K562 (cell line): ENCODE results near the gene COL6A1. TPM values are rescaled to one million over a fixed set of nuclear protein-coding genes. Genes with fewer than 3 reads are reported as not detected.

Experiments used
- ARID1B ChIP-seq: fragments of 450-650 bp; IDR thresholded peaks from 2 replicates; pipeline ENCODE4 v1.6.1; 2016; ENCODE audit warnings: antibody characterized with exemption, mild to moderate bottlenecking, inconsistent platforms
- EHMT2 ChIP-seq: fragments of 450-650 bp; IDR thresholded peaks from 2 replicates; pipeline ENCODE4 v1.6.1; 2018; ENCODE audit warnings: antibody characterized with exemption
- EP300 ChIP-seq: IDR thresholded peaks from 2 replicates; pipeline ENCODE4 v1.6.1; 2012; ENCODE audit warnings: low read length, improper control_type of control experiment
- FIP1L1 ChIP-seq: fragments of 200-400 bp; formaldehyde crosslinking; IDR thresholded peaks from 2 replicates; pipeline ENCODE4 v1.6.1; 2018; ENCODE audit warnings: mild to moderate bottlenecking, low read depth, low read length; ENCODE audit not compliant: poor library complexity, severe bottlenecking
- FOSL1 ChIP-seq: fragments of 200-800 bp; sonication (Bioruptor generic); conservative IDR thresholded peaks from 2 replicates; pipeline ENCODE4 v1.6.1; 2016; ENCODE audit warnings: missing genetic modification characterization, missing compliant biosample characterization
- MAFF ChIP-seq: IDR thresholded peaks from 2 replicates; pipeline ENCODE4 v1.6.1; 2012; ENCODE audit warnings: low read length, improper control_type of control experiment
- NRF1 ChIP-seq, 2 experiments: fragments of 450-650 bp; IDR thresholded peaks in 1 of 2; conservative IDR thresholded peaks in 1 of 2; 2 replicates each; pipeline ENCODE4 v1.6.1; 2014; ENCODE audit warnings: mild to moderate bottlenecking in 2 of 2
- PCBP1 ChIP-seq: fragments of 200-400 bp; formaldehyde crosslinking; IDR thresholded peaks from 2 replicates; pipeline ENCODE4 v1.6.1; 2018; ENCODE audit warnings: mild to moderate bottlenecking, low read depth, low read length; ENCODE audit not compliant: poor library complexity, severe bottlenecking
- U2AF1 ChIP-seq: fragments of 200-400 bp; formaldehyde crosslinking; optimal IDR thresholded peaks from 2 replicates; pipeline ENCODE3; 2017; ENCODE audit warnings: mild to moderate bottlenecking, low read depth, low read length, moderate library complexity
- ZFX ChIP-seq: sonication (generic); formaldehyde crosslinking; IDR thresholded peaks from 2 replicates; pipeline ENCODE4 v1.8.0; 2022; ENCODE audit warnings: mild to moderate bottlenecking, missing genetic modification reagents, moderate library complexity
- ZNF668 ChIP-seq: fragments of 250-450 bp; sonication (Bioruptor Pico); IDR thresholded peaks from 2 replicates; pipeline ENCODE4 v1.8.0; 2022; ENCODE audit warnings: mild to moderate bottlenecking, inconsistent platforms
- polyA plus RNA-seq, 8 experiments: library from polyadenylated mRNA; depleted of rRNA in 4 of 8; stranded (reverse) in 5 of 8; unstranded in 3 of 8; fragments of >200 nt; fragmentation: Nextera tagmentation in 2 of 8; fragmentation: Illumina TruSeq in 1 of 8; extraction: Ambion mirVana in 2 of 8; extraction: Trizol in 1 of 8; gene quantifications; 2 replicates each; pipeline versions ENCODE4 v1.2.1 to v1.2.3, GENCODE V29; 2011 to 2014; ENCODE audit warnings: inconsistent platforms in 1 of 8, missing spikeins in 1 of 8
- total RNA-seq, 7 experiments: library from RNA; depleted of rRNA in 6 of 7; stranded (reverse); fragments of >200 nt in 6 of 7; fragmentation: Illumina TruSeq in 2 of 7; extraction: Trizol in 2 of 7; gene quantifications; 2 replicates each; pipeline versions ENCODE4 v1.2.1 to v1.2.3, GENCODE V29; 2011 to 2021; ENCODE audit warnings: low replicate concordance in 1 of 7
- TF ChIP-seq, protein P1 (sequence below), 2 experiments: IDR thresholded peaks; 2 replicates each; pipeline ENCODE4 v1.6.1; 2011; ENCODE audit warnings: borderline replicate concordance in 1 of 2, control low read depth in 1 of 2, low read depth in 1 of 2, low read length in 1 of 2, mild to moderate bottlenecking in 1 of 2, mixed read lengths in 1 of 2, moderate library complexity in 1 of 2; ENCODE audit not compliant: insufficient read depth in 1 of 2, insufficient read length in 1 of 2, poor library complexity in 1 of 2, severe bottlenecking in 1 of 2; ENCODE audit errors: extremely low read depth in 1 of 2
- TF ChIP-seq, protein P2 (sequence below), 2 experiments: IDR thresholded peaks; 2 replicates each; pipeline ENCODE4 v1.6.1; 2012; ENCODE audit warnings: improper control_type of control experiment in 2 of 2, low read depth in 2 of 2, low read length in 2 of 2, borderline replicate concordance in 1 of 2

COL6A1 gene
- total and polyA plus RNA-seq, 9 of the 15 experiments (the other 6 are each of a cell fraction or from before 2014, with no cell fraction given) = 0.07 to 1.3 (median 0.14) TPM; not detected in 3

DNA sequence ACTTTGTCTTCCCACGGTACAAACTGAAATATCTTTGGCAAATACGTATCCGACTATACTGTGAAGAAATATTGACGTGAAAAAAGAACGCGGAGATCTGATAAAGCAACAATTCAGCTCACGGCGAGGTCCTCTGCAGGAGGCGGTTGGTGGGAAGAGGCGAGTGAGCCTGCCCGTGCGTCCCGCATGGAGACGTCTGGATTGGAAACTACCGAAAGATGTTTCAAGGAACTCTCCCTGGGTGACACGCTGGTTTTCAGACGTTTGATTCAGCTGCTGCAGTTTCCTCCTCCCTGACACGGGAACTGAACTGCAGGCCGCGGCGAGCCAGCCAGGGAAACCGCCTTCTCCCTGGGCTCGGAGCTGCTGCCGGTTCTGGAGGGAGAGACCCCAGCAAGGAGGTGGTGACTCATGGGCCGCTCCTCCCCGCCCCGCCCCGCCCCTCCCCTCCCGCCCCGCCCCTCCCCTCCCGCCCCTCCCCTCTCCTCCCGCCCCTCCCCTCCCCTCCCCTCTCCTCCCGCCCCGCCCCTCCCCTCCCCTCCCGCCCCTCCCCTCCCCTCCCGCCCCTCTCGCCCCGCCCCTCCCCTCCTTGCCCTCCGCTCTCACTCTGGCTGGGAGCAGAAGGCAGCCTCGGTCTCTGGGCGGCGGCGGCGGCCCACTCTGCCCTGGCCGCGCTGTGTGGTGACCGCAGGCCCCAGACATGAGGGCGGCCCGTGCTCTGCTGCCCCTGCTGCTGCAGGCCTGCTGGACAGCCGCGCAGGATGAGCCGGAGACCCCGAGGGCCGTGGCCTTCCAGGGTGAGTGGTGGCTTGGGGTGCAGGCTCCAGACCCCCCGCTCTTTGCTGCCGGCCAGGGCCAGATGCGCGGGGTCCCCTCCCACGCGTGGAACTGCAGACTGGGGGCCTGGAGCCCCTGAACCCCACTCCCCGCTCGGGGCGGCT, at the start of gene COL6A1 (continued):
- TF ChIP-seq ZNF668 = no peak
- peak; percentile 34 for TF ChIP-seq U2AF1
- TF ChIP-seq FIP1L1 = peak; percentile 37
- peak; percentile 41 for TF ChIP-seq ZFX (CRISPR knock-in tag)
- no peak for TF ChIP-seq EHMT2
- TF ChIP-seq MAFF = no peak
- peak; percentile 71 for TF ChIP-seq PCBP1
- no peak for TF ChIP-seq EP300
- TF ChIP-seq, protein P1, sequence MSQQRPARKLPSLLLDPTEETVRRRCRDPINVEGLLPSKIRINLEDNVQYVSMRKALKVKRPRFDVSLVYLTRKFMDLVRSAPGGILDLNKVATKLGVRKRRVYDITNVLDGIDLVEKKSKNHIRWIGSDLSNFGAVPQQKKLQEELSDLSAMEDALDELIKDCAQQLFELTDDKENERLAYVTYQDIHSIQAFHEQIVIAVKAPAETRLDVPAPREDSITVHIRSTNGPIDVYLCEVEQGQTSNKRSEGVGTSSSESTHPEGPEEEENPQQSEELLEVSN (IDR thresholded peaks at IDR 0.05; ENCODE audit: borderline replicate concordance in 1 of 2, extremely low read depth in 1 of 2, insufficient read depth in 1 of 2, insufficient read length in 1 of 2, low read depth in 1 of 2, low read length in 1 of 2, poor library complexity in 1 of 2, severe bottlenecking in 1 of 2) = peak in 1 of 2 experiments; percentile 80
- TF ChIP-seq, protein P2, sequence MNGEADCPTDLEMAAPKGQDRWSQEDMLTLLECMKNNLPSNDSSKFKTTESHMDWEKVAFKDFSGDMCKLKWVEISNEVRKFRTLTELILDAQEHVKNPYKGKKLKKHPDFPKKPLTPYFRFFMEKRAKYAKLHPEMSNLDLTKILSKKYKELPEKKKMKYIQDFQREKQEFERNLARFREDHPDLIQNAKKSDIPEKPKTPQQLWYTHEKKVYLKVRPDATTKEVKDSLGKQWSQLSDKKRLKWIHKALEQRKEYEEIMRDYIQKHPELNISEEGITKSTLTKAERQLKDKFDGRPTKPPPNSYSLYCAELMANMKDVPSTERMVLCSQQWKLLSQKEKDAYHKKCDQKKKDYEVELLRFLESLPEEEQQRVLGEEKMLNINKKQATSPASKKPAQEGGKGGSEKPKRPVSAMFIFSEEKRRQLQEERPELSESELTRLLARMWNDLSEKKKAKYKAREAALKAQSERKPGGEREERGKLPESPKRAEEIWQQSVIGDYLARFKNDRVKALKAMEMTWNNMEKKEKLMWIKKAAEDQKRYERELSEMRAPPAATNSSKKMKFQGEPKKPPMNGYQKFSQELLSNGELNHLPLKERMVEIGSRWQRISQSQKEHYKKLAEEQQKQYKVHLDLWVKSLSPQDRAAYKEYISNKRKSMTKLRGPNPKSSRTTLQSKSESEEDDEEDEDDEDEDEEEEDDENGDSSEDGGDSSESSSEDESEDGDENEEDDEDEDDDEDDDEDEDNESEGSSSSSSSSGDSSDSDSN (IDR thresholded peaks at IDR 0.05; ENCODE audit: borderline replicate concordance in 1 of 2, low read depth in 2 of 2, low read length in 2 of 2) = peak in 1 of 2 experiments; percentile 87; a peak in 1 of 4 replicates
- peak in 1 of 2 experiments; percentile 25; a peak in 1 of 4 replicates for TF ChIP-seq NRF1 (conservative IDR thresholded peaks at IDR 0.05 in 1 of 2, IDR thresholded peaks at IDR 0.05 in 1 of 2)
- peak; percentile 66 for TF ChIP-seq FOSL1 (tag)
- TF ChIP-seq ARID1B = peak; percentile 22; the same call in 1 of the 2 replicates
